GM23338 (cell line): ENCODE data around the gene HIP1. TPM values are rescaled to one million over a fixed set of nuclear protein-coding genes. Genes with fewer than 3 reads are reported as not detected.
"Not testable (repeated sequence)": the region's sequence is repeated elsewhere in the genome, so short reads cannot be mapped to it uniquely, and the experiment has no call there.

Experiments used
- ATAC-seq: fragments of 200-7000 bp; cut with Tn5 transposase; 3 replicates; pipeline ENCODE4 v1.9.1; 2020
- DNase-seq: peaks from one replicate; pipeline ENCODE4 v3.0.0-alpha.2; 2015; ENCODE audit warnings: low spot score
- H2AFZ ChIP-seq: fragments of 200-600 bp; sonication (generic); 2 replicates; pipeline ENCODE4 v1.8.0; 2016; ENCODE audit warnings: antibody characterized with exemption, mild to moderate bottlenecking, moderate library complexity
- H3F3A ChIP-seq: fragments of 200-600 bp; sonication (generic); replicated peaks from 2 replicates; pipeline ENCODE4 v1.8.0; 2017; ENCODE audit warnings: antibody characterized with exemption, mixed run types, low read depth
- H3K27ac ChIP-seq: fragments of 200-600 bp; sonication (generic); 2 replicates; pipeline ENCODE4 v1.6.1; 2016; ENCODE audit warnings: low read depth
- H3K27me3 ChIP-seq: fragments of 200-600 bp; sonication (generic); 2 replicates; pipeline ENCODE4 v1.8.0; 2016; ENCODE audit warnings: mild to moderate bottlenecking, mixed run types, moderate library complexity; ENCODE audit not compliant: insufficient read depth
- H3K36me3 ChIP-seq: fragments of 200-600 bp; sonication (generic); 2 replicates; pipeline ENCODE4 v1.8.0; 2016; ENCODE audit warnings: mild to moderate bottlenecking; ENCODE audit not compliant: insufficient read depth
- H3K4me1 ChIP-seq: fragments of 200-600 bp; sonication (generic); 2 replicates; pipeline ENCODE4 v1.8.0; 2016; ENCODE audit warnings: mild to moderate bottlenecking, moderate library complexity; ENCODE audit not compliant: insufficient read depth
- H3K4me2 ChIP-seq: fragments of 200-600 bp; sonication (generic); 2 replicates; pipeline ENCODE4 v1.7.1; 2017; ENCODE audit warnings: mixed run types
- H3K4me3 ChIP-seq: fragments of 200-600 bp; sonication (generic); 2 replicates; pipeline ENCODE4 v1.6.1; 2016; ENCODE audit warnings: mixed run types
- H3K79me2 ChIP-seq: fragments of 200-600 bp; sonication (generic); replicated peaks from 2 replicates; pipeline ENCODE4 v1.8.0; 2017; ENCODE audit warnings: mild to moderate bottlenecking; ENCODE audit not compliant: insufficient read depth
- H3K9me2 ChIP-seq: fragments of 200-600 bp; sonication (generic); 2 replicates; pipeline ENCODE4 v1.8.0; 2017; ENCODE audit not compliant: insufficient read depth
- H4K20me1 ChIP-seq: fragments of 200-600 bp; sonication (generic); replicated peaks from 2 replicates; pipeline ENCODE4 v1.8.0; 2017; ENCODE audit warnings: mild to moderate bottlenecking; ENCODE audit not compliant: insufficient read depth
- H3K27ac Mint-ChIP-seq: 2 replicates; pipeline ENCODE4 v1.8.0; 2020; ENCODE audit warnings: inconsistent platforms, mild to moderate bottlenecking, moderate library complexity, mixed read lengths
- H3K27me3 Mint-ChIP-seq: 3 replicates; pipeline ENCODE4 v1.8.0; 2022; ENCODE audit warnings: low read depth, mild to moderate bottlenecking, moderate library complexity, mixed read lengths, inconsistent platforms; ENCODE audit not compliant: insufficient read depth, poor library complexity
- H3K36me3 Mint-ChIP-seq: 3 replicates; pipeline ENCODE4 v1.8.0; 2021; ENCODE audit warnings: low read depth, mild to moderate bottlenecking, inconsistent platforms, moderate library complexity, mixed read lengths
- H3K4me1 Mint-ChIP-seq: 3 replicates; pipeline ENCODE4 v1.8.0; 2020; ENCODE audit warnings: mild to moderate bottlenecking, inconsistent platforms, mixed read lengths
- H3K4me3 Mint-ChIP-seq: 3 replicates; pipeline ENCODE4 v1.8.0; 2021; ENCODE audit warnings: moderate library complexity, mild to moderate bottlenecking, inconsistent platforms, mixed read lengths
- H3K9me3 Mint-ChIP-seq: 3 replicates; pipeline ENCODE4 v1.8.0; 2020; ENCODE audit warnings: moderate library complexity, mild to moderate bottlenecking, inconsistent platforms, mixed read lengths
- REST ChIP-seq: IDR thresholded peaks from one replicate; pipeline ENCODE4 v1.6.1; 2018; ENCODE audit warnings: antibody characterized with exemption; ENCODE audit not compliant: unreplicated experiment
- polyA plus RNA-seq: library from polyadenylated mRNA; unstranded; fragments of >200 nt; fragmentation: Nextera tagmentation; extraction: Ambion mirVana; gene quantifications from 2 replicates; pipeline ENCODE4 v1.2.1, GENCODE V29; 2016
- total RNA-seq: library from RNA; depleted of rRNA; stranded (reverse); fragments of >200 nt; shearing (Covaris generic); gene quantifications from 2 replicates; pipeline ENCODE4 v1.2.3, GENCODE V29; 2014

HIP1 gene
- total and polyA plus RNA-seq, 2 experiments from 2014 or later: 24.9 to 80.8 TPM

DNA sequence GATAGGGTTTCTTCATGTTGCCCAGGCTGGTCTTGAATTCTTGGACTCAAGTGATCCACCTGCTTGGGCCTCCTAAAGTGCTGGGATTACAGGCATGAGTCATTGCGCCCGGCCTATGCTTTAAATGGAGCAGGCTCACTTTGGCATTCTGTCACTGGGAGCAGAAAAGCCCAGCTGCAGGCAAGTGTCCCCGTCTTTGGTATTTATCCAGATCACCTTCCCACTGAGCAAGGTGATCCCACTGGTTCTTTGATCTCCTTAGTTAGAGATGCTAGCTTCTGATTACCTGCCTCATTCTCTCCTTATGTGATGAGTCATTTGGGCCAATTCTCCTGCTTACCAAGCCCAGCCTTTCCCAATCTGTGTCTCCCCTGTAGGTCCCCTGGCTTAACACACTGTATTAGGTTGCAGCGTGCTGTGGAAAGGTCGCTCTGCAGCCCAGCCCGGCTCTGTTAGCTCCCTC lies 207.4 kb downstream of the HIP1 start:
- H3K27ac ChIP-seq: no peak overlapping the region
- 0 out of 2 replicates have a peak, but pooled peaks cover 6% of the 10 kb centered on the region for H3K4me1 ChIP-seq
- 0 out of 2 replicates have a peak, but pooled peaks cover 2% of the 10 kb centered on the region for H3F3A ChIP-seq
- peaks cover 26% of the 10 kb centered on the region for H3K36me3 Mint-ChIP-seq
- no peak overlapping the region for H3K4me3 ChIP-seq
- H3K27ac Mint-ChIP-seq: peak overlapping the region; percentile 55
- peaks cover 4% of the 10 kb centered on the region; the same call in 1 of the 3 replicates for H3K4me1 Mint-ChIP-seq
- DNase-seq (peak; percentile 70), ATAC-seq (peak; percentile 19)
- H3K36me3 ChIP-seq: peaks cover 9% of the 10 kb centered on the region; the same call in 1 of the 2 replicates
- peaks cover 12% of the 10 kb centered on the region for H3K79me2 ChIP-seq
- H3K4me3 Mint-ChIP-seq: no peak overlapping the region
- peaks cover 19% of the 10 kb centered on the region for H3K27me3 Mint-ChIP-seq
- no peak for TF ChIP-seq REST
- no peak overlapping the region for H3K4me2 ChIP-seq
- H4K20me1 ChIP-seq: peaks cover 7% of the 10 kb centered on the region
- H3K27me3 ChIP-seq: no peaks in the 10 kb centered on the region
- H2AFZ ChIP-seq: no peak overlapping the region
- H3K9me2 ChIP-seq: no peaks in the 10 kb centered on the region
- no peaks in the 10 kb centered on the region for H3K9me3 Mint-ChIP-seq

DNA sequence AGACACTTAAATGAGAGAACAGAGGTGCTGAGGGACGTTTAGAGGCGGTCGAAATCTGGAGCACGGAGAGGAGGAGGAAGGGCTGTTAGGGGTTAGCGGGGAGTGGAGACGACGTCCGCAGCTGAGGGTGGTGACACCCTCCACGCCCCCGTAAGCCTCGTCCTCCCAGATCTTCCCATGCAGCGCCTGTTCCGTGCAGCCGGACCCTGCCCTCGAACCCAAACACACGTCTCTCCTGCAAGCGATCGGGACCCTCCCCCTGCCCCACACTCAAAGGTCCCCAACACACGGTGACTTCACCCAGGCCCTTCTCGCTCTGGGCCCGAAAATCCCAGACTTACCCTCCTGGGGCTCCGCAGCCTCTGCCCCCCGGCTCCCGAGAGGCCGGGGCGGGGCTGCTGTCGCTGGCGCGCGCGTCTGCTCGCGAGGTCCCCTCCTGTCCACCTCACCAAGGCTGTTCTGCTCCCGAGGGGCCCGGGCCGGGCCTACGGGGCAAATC lies 211.5 kb downstream of the HIP1 start:
- DNase-seq: peak; percentile 25
- Histone ChIP-seq H2AFZ (0 out of 2 replicates have a peak overlapping the region, but pooled peaks have one; percentile 34), H3K36me3 (peaks cover 27% of the 10 kb centered on the region), H3K79me2 (peaks cover 37% of the 10 kb centered on the region), H3K4me2 (peak overlapping the region; percentile 96), H3K4me3 (peak overlapping the region; percentile 79)
- H3K27me3 ChIP-seq, H3K4me1 Mint-ChIP-seq, H3K9me3 Mint-ChIP-seq, H3K27ac ChIP-seq, H3K9me2 ChIP-seq, H3K4me1 ChIP-seq, H3F3A ChIP-seq, H4K20me1 ChIP-seq: not testable (repeated sequence)
- peak; percentile 6 for ATAC-seq
- H3K4me3 Mint-ChIP-seq: peak overlapping the region; percentile 91
- H3K27me3 Mint-ChIP-seq: peaks cover 14% of the 10 kb centered on the region
- peaks cover 34% of the 10 kb centered on the region for H3K36me3 Mint-ChIP-seq
- H3K27ac Mint-ChIP-seq: peak overlapping the region; percentile 63; the same call in 1 of the 2 replicates

DNA sequence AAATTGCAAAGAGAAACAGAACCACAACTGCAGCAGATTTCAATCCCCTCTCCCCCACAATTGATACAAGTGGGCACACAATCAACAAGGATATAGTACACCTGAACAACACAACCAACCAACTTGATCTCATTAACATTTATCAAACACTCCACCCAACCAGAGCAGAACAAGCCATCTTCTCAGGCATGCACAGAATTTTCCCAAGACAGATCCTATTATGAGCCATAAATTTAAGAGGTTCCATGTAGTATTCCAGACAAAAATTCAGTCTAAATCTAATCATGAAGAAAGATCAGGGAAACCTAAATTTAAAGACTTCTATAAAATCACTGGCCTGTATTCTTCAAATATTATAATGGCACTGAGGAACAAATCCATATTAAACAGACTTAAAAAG lies 217.0 kb downstream of the HIP1 start:
- not testable (repeated sequence) for H3F3A ChIP-seq, H3K4me3 ChIP-seq, H3K27ac Mint-ChIP-seq, H3K9me2 ChIP-seq, H3K4me3 Mint-ChIP-seq, H3K4me1 Mint-ChIP-seq, H3K4me1 ChIP-seq, H3K4me2 ChIP-seq, DNase-seq, H2AFZ ChIP-seq, H3K27ac ChIP-seq, H3K27me3 Mint-ChIP-seq, ATAC-seq, H3K27me3 ChIP-seq
- peaks cover 65% of the 10 kb centered on the region for H3K79me2 ChIP-seq
- Mint-ChIP-seq H3K36me3 (peaks cover 63% of the 10 kb centered on the region), H3K9me3 (peaks cover 15% of the 10 kb centered on the region)
- peaks cover 42% of the 10 kb centered on the region for H3K36me3 ChIP-seq
- H4K20me1 ChIP-seq: peaks cover 11% of the 10 kb centered on the region

DNA sequence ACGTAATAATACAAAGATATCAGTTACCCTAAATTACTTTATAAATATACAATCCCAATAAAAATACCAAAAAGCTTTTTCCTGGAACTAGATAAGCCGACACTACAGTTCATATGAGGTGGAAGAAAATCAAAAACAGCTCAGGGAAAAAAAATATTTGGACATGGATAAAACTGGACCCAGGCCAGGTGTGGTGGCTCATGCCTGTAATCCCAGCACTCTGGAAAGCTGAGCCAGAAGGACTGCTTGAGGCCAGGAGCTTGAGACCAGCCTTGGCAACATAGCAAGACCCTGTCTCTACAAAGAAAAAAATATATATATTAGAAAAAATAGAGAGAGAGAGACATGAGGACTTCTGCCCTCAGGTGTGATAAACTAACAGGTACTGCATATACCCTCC lies 219.9 kb downstream of the HIP1 start:
- H3K4me3 ChIP-seq, H3K4me3 Mint-ChIP-seq, H4K20me1 ChIP-seq, H3K4me1 Mint-ChIP-seq, H3K4me2 ChIP-seq, H3K27me3 ChIP-seq, H3K27me3 Mint-ChIP-seq, H3K27ac ChIP-seq, H3K9me2 ChIP-seq, H2AFZ ChIP-seq, H3K4me1 ChIP-seq, H3K27ac Mint-ChIP-seq, ATAC-seq, H3F3A ChIP-seq, DNase-seq: not testable (repeated sequence)
- peaks cover 50% of the 10 kb centered on the region for H3K79me2 ChIP-seq
- Mint-ChIP-seq H3K36me3 (peaks cover 47% of the 10 kb centered on the region), H3K9me3 (peaks cover 15% of the 10 kb centered on the region)
- H3K36me3 ChIP-seq: peaks cover 29% of the 10 kb centered on the region

DNA sequence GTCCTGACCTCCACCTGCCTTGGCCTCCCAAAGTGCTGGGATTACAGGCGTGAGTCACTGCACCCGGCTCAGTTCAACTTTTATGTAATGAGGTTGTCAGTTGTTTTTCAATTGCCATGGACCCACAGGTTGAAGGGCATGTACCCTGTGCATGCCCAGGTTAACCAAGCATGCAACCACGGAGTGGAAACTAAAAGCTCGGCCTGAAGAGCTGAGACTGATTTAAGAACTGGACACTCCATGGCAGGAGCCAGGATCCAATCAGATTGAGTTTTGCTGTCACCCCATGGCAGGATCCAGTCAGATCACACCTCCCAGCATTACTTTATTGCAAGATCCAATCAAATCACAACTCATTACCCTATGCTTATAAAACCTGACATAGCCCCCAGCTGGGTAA lies 229.7 kb downstream of the HIP1 start:
- H3K4me3 Mint-ChIP-seq, H3K27ac ChIP-seq, H3K4me3 ChIP-seq, H3F3A ChIP-seq, H3K9me2 ChIP-seq, ATAC-seq, H3K4me1 Mint-ChIP-seq, H2AFZ ChIP-seq, H3K79me2 ChIP-seq, H3K36me3 ChIP-seq, H3K27ac Mint-ChIP-seq, DNase-seq, H3K4me2 ChIP-seq, H3K27me3 ChIP-seq, H3K9me3 Mint-ChIP-seq, H4K20me1 ChIP-seq, H3K27me3 Mint-ChIP-seq, H3K4me1 ChIP-seq: not testable (repeated sequence)
- H3K36me3 Mint-ChIP-seq: peaks cover 12% of the 10 kb centered on the region
